OCI-LY7 (cell line): ENCODE results near the gene GDPD2.

ENCODE experiments used
- CTCF ChIP-seq: fragments of 200-600 bp; sonication (generic); conservative IDR thresholded peaks from 2 replicates; pipeline ENCODE4 v1.5.1; 2014; ENCODE audit warnings: mild to moderate bottlenecking, antibody characterized with exemption, low read length, moderate library complexity, mixed read lengths
- EZH2phosphoT487 ChIP-seq: fragments of 200-600 bp; sonication (generic); IDR thresholded peaks from 2 replicates; pipeline ENCODE4 v1.6.1; 2018; ENCODE audit warnings: low read depth, borderline replicate concordance, mild to moderate bottlenecking, mixed run types, antibody characterized with exemption, low read length, moderate library complexity, mixed read lengths

GRCh38 chrX:70424801-70425200 lies 1.7 kb downstream of the GDPD2 start:
- TF ChIP-seq CTCF = no peak
- no peak for TF ChIP-seq EZH2phosphoT487
